GM23248 (cell line): Measurements from ENCODE around the gene CTRB2.

Source experiments
- EZH2 ChIP-seq: fragments of 200-600 bp; sonication (generic); IDR thresholded peaks from 2 replicates; pipeline ENCODE4 v1.6.1; 2018; ENCODE audit warnings: antibody characterized with exemption, mild to moderate bottlenecking; ENCODE audit not compliant: insufficient read depth, poor library complexity, severe bottlenecking
- EZH2phosphoT487 ChIP-seq: fragments of 200-600 bp; sonication (generic); IDR thresholded peaks from 2 replicates; pipeline ENCODE4 v1.6.1; 2018; ENCODE audit warnings: antibody characterized with exemption, moderate library complexity, mild to moderate bottlenecking, low read depth; ENCODE audit not compliant: insufficient read depth

GRCh38 chr16:75193730-75194444 lies 13.1 kb downstream of the CTRB2 start:
- TF ChIP-seq EZH2phosphoT487 (no peak), EZH2 (no peak)
